T-helper 2 cell (primary cell): ENCODE data around the gene CUX1.
"Not testable (repeated sequence)": the region's sequence is repeated elsewhere in the genome, so short reads cannot be mapped to it uniquely, and the experiment has no call there.

Experiments used
- DNase-seq, 5 experiments: peaks; one replicate each; pipeline versions ENCODE4 v3.0.0 to v3.0.0-alpha.2; 2012 to 2022

Gene CUX1

GRCh38 chr7:101919363-101920115 lies 102.1 kb downstream of the CUX1 start:
- no peak for DNase-seq

GRCh38 chr7:101921061-101921460 lies 103.6 kb downstream of the CUX1 start:
- no peak for DNase-seq

GRCh38 chr7:101921546-101922489 lies 104.4 kb downstream of the CUX1 start:
- not testable (repeated sequence) for DNase-seq

- DNase-seq: no peak
These were observed 105.5 kb downstream of the CUX1 start for GRCh38 chr7:101922631-101923601.

GRCh38 chr7:101923602-101923985 lies 106.2 kb downstream of the CUX1 start:
- no peak for DNase-seq

- no peak for DNase-seq
These were observed 106.7 kb downstream of the CUX1 start for GRCh38 chr7:101924171-101924570.

- no peak for DNase-seq
These were observed 108.8 kb downstream of the CUX1 start for GRCh38 chr7:101926265-101926664.

GRCh38 chr7:101927389-101927788 lies 110.0 kb downstream of the CUX1 start:
- DNase-seq: no peak

GRCh38 chr7:101927802-101928201 lies 110.4 kb downstream of the CUX1 start:
- DNase-seq: no peak

GRCh38 chr7:101929256-101929655 lies 111.8 kb downstream of the CUX1 start:
- DNase-seq: no peak

GRCh38 chr7:101929911-101930310 lies 112.5 kb downstream of the CUX1 start:
- DNase-seq: not testable (repeated sequence)

GRCh38 chr7:101932083-101932482 lies 114.7 kb downstream of the CUX1 start:
- DNase-seq: no peak

GRCh38 chr7:101933028-101933427 lies 115.6 kb downstream of the CUX1 start:
- DNase-seq: no peak

- DNase-seq: no peak
These were observed 116.3 kb downstream of the CUX1 start for GRCh38 chr7:101933688-101934121.

- no peak for DNase-seq
These were observed 117.2 kb downstream of the CUX1 start for GRCh38 chr7:101934618-101935017.

- DNase-seq: no peak
These were observed 118.2 kb downstream of the CUX1 start for GRCh38 chr7:101935521-101936141.

GRCh38 chr7:101936223-101936610 lies 118.8 kb downstream of the CUX1 start:
- no peak for DNase-seq

GRCh38 chr7:101936611-101937231 lies 119.3 kb downstream of the CUX1 start:
- no peak for DNase-seq

GRCh38 chr7:101937717-101938514 lies 120.5 kb downstream of the CUX1 start:
- no peak for DNase-seq

GRCh38 chr7:101939136-101939695 lies 121.8 kb downstream of the CUX1 start:
- DNase-seq: no peak
